H54 (cell line): ENCODE data around the gene PRSS1.
"Not testable (repeated sequence)": the region's sequence is repeated elsewhere in the genome, so short reads cannot be mapped to it uniquely, and the experiment has no call there.

Source experiments
- DNase-seq: peaks from one replicate; pipeline ENCODE4 v3.0.0; 2011; ENCODE audit warnings: low spot score, mixed read lengths; ENCODE audit not compliant: insufficient read length
- FAIRE-seq: peaks from 3 replicates; lab custom pipeline; 2011; peaks lifted over from hg19 to GRCh38; lab: Jason Lieb, UNC
- POLR2A ChIP-seq: IDR thresholded peaks from 2 replicates; pipeline ENCODE4 v1.6.1; 2011; ENCODE audit warnings: low read depth, mild to moderate bottlenecking, low read length

The PRSS1 gene

DNA sequence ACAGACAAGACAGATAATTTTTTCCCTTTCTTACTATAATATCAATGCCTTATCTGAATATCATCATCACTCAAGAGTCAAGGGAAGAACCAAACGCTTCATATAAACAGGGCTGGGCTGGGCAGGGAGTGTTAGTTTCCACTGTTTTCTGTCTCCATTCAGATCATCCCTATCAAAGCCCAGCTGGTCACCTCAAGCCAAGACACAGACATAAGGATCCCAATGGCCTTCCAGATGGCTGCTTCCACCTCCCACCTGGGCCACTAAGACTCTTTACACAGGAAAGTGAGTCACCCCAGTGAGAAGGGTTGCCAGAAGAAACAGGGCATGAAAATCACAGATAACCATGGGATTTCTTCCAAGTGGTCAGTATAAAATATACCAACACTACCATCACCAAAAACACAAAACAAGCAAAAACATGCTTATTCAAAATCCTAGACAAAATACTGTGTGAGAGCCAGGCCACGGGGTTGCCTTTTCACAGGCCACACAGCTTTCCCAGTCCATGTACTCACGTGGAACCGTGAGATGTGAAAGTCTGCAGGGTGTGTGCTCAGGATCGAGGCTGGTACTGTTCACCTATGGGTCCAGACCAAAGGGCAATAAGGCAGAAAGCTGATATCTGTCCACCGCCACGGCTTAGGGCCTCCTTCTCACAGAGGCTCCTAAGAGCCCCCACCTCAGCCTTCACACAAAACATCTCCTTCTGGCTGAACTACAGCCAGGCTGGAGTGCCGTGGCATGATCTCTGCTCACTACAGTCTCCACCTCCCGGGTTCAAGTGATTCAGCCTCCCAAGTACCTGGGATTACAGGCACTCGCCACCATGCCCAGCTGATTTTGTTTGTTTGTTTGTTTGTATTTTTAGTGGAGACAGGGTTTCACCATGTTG lies 5.7 kb downstream of the PRSS1 start:
- TF ChIP-seq POLR2A = no peak
- FAIRE-seq (no peak), DNase-seq (no peak)

DNA sequence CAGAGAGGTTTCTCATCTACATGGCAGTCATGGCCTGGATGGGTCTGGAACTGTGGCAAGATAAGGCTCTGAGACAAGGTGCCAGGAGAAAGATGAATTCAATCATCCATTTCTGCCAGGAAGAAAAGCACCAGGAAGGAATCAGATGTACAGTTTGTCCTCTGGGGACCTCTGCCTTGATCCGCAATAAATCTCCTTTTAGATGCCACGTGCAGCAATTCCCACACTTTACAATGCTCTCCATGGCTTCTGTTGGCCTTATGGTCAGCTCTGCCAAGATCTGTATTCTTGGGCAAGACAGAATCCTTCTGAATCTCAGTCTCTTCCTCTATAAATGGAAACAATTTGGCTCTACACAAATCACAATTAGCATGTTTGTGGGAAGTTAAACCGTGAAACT lies 9.0 kb downstream of the PRSS1 start:
- not testable (repeated sequence) for DNase-seq, FAIRE-seq

DNA sequence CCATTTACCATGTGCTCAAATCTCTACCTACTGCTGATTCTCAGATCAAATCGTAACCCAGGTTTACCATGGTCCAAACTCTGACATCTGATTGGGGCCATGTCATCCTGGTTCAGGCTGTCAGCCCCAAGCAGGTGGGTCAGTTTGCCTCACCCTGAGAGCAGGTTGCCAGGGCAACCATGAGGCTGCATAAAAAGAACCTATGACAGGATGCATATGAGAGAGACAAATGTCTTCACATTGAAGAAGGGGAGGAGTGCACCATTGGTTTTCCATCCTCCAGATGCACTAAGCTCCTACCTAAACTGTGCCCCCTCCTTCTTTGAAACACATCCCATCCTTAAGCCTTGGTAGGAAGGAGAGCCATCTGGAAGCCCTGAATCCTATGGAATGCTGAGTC lies 10.2 kb downstream of the PRSS1 start:
- DNase-seq (no peak), FAIRE-seq (no peak)
- TF ChIP-seq POLR2A = no peak

DNA sequence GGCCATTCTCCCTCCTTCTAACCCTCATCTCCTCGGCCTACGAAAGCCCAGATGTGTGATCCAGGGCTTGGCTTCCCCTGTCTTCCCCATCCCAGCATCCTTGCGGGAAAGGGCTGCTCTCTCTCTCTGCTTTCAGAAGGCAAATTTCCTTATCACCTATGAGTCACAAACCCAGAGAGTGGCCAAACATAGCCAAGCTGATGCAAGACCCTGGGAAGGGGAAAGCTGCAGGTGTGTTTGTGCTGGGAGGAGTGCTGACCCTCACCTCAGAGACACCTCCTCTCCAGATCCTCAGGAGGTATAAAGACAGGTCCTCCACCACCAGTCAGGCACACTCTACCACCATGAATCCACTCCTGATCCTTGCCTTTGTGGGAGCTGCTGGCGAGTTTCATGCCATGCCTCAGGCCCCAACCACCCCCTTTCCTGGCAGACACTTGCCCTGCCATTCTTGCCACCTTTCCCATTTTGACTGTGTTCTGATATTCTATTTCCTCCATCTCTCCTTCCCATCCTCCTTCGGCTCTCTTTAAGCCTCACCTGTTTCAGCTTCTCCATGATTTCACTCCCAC lies 10.9 kb downstream of the PRSS1 start:
- FAIRE-seq (no peak), DNase-seq (no peak)
- no peak for TF ChIP-seq POLR2A

DNA sequence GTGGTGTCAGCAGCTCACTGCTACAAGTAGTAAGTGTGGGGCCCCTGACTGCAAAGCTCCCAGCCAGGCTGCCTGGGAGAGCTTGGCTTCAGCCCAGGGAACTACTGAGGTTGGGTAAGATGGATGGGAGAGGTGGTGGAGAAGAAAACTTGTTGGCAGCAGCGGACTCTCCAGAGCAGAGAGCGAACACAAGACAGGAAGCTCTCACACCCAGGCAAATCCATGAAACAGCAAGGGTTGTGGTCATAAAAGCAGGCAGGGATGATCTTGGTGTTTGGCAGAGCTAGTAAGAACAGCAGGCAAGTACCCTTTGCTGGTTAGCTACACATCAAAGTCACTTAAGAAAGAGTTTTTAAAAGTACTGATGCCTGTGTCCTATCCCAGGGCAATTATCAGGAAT lies 12.3 kb downstream of the PRSS1 start:
- FAIRE-seq, DNase-seq: not testable (repeated sequence)

DNA sequence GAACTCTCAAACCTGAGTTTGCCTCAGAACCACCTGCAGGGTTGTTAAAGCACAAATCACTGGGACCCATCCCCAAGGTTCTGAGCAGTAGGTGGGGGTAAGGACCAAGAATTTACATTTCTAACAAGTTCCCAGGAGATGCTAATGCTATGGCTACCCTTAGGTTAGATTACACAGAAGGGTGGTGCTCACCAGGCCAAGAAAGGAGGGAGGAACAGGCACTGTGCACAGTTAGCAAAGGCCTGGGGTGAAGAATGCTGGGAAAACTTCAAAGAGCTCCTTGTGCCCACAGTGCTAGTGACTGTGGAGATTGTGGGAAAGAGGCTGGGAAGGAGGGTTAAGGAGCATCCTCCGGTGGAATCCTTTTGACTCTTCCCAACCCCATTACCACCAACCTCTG lies 12.8 kb downstream of the PRSS1 start:
- DNase-seq = no peak
- TF ChIP-seq POLR2A = no peak
- no peak for FAIRE-seq

DNA sequence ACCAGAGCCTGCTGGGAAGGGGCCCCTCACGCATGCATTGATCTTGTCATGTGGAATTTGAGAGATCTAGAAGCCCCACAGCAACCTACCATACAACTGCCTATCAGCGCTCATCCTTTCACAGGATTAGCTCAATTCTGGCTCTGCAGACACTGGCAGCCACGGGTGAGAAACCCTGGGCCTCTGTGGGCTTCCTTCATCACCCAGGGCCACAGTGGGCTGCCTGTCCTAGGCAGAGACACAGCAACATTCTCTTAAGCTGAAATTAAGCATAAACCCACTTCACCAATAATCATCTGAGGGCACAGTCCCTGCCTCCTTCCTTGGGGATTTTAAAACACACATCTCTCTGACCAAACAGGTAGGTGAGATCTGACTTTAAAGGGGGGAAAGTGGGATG lies 18.2 kb downstream of the PRSS1 start:
- DNase-seq (no peak), FAIRE-seq (no peak)
- no peak for TF ChIP-seq POLR2A

DNA sequence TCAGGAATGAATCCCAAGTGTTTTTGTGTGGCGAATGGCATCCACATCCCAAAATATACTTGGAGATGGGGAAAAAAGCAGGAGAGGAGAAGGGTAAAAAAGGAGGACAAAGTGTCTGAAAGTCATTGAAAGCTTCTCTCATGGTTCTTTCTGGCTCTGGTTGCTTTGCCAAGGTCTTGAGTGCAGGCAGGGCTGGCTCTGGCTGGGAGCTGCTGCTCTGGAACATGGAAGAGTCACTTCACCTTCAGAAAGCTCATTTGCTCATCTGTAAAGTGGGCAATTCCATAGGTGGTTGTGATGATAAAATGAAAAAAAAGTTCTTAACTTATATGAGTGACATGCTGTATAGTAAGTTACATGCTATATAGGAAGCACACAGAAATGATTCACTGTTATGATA lies 18.6 kb downstream of the PRSS1 start:
- FAIRE-seq (no peak), DNase-seq (no peak)
- no peak for TF ChIP-seq POLR2A

DNA sequence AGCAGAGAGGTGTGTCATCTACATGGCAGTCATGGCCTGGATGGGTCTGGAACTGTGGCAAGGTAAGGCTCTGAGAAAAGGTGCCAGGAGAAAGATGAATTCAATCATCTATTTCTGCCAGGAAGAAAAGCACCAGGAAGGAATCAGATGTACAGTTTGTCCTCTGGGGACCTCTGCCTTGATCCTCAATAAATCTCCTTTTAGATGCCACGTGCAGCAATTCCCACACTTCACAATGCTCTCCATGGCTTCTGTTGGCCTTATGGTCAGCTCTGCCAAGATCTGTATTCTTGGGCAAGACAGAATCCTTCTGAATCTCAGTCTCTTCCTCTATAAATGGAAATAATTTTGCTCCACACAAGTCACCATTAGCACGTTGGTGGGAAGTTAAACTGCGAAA lies 19.6 kb downstream of the PRSS1 start:
- not testable (repeated sequence) for DNase-seq, FAIRE-seq

DNA sequence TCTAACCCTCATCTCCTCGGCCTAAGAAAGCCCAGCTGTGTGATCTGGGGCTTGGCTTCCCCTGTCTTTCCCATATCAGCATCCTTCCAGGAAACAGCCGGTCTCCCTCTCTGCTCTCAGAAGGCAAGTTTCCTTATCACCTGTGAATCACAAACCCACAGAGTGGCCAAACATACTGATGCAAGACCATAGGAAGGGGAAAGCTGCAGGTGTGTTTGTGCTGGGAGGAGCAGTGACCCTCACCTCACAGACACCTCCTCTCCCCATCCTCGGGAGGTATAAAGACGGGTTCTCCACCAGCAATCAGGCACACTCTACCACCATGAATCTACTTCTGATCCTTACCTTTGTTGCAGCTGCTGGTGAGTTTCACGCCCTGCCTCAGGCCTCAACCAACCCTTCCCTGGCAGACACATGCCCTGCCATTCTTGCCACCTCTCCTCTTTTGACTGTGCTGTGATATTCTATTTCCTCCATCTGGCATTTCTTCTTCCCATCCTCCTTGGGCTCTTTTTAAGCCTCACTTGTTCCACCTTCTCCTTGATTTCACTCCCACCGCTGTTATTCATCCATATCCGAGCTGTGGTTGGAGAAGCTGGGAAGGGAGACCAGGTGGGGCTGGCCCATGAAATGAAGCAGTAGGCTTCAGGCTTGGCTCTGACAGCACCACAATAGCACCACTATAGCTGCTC lies 21.5 kb downstream of the PRSS1 start, which contains the start of gene PRSS2:
Gene PRSS2, plus strand, starts transcription at position 310 of the 692 bp plus-strand sequence. Its CDS starts 13 bp downstream, at position 323.
- no peak for DNase-seq
- no peak for FAIRE-seq
- TF ChIP-seq POLR2A = no peak

DNA sequence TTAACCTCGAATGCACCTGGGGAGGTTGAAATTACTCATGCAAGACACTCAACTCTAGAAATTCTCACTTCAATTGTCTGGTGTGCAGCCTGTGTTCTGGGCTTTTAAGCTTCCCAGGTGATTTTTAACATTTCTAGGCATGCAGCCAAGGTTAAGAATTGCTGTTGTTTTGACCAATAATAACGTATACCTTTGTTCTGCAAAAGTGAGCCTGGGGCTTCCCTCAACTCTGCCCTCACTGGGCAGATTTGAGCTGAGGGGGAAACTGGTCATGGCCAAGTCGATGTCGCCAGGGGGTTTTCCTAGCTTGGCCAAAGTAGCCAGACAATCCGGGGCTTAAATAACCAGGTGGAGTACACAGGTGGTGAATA lies 22.1 kb downstream of the PRSS1 start:
- FAIRE-seq (no peak), DNase-seq (no peak)
- TF ChIP-seq POLR2A = no peak

DNA sequence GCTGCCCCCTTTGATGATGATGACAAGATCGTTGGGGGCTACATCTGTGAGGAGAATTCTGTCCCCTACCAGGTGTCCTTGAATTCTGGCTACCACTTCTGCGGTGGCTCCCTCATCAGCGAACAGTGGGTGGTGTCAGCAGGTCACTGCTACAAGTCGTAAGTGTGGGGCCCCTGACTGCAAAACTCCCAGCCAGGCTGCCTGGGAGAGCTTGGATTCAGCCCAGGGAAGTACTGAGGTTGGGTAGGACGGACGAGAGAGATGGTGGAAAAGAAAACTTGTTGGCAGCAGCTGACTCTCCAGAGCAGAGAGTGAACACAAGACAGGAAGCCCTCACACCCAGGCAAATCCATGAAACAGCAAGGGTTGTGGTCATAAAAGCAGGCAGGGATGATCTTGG lies 22.8 kb downstream of the PRSS1 start:
- no peak for TF ChIP-seq POLR2A
- FAIRE-seq (no peak), DNase-seq (no peak)

DNA sequence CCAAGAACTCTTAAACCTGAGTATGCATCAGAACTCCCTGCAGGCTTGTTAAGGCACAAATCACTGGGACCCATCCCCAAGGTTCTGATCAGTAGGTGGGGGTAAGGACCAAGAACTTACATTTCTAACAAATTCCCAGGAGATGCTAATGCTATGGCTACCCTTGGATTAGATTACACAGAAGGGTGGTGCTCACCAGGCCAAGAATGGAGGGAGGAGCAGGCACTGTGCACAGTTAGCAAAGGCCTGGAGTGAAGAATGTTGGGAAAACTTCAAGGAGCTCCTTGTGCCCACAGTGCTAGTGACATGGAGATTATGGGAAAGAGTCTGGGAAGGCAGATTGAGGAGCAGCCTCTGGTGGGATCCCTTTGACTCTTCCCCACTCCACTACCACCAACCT lies 23.4 kb downstream of the PRSS1 start:
- no peak for FAIRE-seq
- no peak for DNase-seq
- no peak for TF ChIP-seq POLR2A

DNA sequence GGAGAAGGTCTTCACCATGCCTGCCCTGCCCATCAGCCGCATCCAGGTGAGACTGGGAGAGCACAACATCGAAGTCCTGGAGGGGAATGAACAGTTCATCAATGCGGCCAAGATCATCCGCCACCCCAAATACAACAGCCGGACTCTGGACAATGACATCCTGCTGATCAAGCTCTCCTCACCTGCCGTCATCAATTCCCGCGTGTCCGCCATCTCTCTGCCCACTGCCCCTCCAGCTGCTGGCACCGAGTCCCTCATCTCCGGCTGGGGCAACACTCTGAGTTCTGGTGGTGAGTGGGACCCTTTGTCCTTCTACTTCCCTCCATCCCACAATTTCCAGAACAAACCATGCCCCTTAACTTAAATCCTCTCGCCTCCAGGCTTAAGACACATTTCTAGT lies 24.0 kb downstream of the PRSS1 start:
- DNase-seq = no peak
- no peak for FAIRE-seq
- TF ChIP-seq POLR2A = no peak
